ENCODE measurements around the gene SYT8.
"Not testable (repeated sequence)": the region's sequence is repeated elsewhere in the genome, so short reads cannot be mapped to it uniquely, and the experiment has no call there.

The SYT8 gene

GRCh38 chr11:1870721-1871466, 36.1 kb downstream of the SYT8 start:
- DNase-seq = peak in 22 of 58 donors; percentile 13 to 61 (median 36)

GRCh38 chr11:1871531-1871930, 36.7 kb downstream of the SYT8 start:
- no peak for DNase-seq

DNA sequence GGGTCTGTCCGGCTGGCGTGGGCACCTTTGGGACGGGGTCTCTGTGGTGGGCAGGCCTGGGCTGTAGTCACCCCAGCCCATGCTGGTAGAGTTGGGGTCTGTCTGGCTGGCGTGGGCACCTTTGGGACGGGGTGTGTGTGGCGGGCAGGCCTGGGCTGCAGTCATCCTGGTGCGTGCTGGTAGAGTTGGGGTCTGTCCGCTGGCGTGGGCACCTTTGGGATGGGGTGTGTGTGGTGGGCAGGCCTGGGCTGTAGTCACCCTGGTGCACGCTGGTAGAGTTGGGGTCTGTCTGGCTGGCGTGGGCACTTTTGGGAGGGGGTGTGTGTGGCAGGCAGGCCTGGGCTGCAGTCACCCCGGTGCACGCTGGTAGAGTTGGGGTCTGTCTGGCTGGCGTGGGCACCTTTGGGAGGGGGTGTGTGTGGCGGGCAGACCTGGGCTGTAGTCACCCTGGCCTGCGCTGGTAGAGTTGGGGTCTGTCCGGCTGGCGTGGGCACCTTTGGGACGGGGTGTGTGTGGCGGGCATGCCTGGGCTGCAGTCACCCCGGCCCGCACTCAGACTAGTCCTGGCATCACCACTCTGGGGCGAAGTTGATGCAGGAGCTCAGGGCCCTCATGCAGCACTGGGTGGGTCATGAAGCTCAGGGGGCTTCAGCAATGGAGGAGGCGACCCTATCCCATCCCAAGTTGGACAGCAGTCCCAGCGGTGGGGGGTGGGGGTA, 37.6 kb downstream of the SYT8 start:
- DNase-seq = no peak

GRCh38 chr11:1873048-1873812, 38.4 kb downstream of the SYT8 start:
- DNase-seq = no peak

DNA sequence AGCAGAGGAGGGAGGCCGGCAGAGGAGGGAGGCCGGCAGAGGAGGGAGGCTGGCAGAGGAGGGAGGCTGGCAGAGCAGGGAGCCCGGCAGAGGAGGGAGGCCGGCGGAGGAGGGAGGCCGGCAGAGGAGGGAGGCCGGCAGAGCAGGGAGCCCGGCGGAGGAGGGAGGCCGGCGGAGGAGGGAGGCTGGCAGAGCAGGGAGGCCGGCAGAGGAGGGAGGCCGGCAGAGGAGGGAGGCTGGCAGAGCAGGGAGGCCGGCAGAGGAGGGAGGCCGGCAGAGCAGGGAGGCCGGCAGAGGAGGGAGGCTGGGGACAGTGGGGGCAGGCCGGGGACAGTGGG, 39.0 kb downstream of the SYT8 start:
- not testable (repeated sequence) for DNase-seq

DNA sequence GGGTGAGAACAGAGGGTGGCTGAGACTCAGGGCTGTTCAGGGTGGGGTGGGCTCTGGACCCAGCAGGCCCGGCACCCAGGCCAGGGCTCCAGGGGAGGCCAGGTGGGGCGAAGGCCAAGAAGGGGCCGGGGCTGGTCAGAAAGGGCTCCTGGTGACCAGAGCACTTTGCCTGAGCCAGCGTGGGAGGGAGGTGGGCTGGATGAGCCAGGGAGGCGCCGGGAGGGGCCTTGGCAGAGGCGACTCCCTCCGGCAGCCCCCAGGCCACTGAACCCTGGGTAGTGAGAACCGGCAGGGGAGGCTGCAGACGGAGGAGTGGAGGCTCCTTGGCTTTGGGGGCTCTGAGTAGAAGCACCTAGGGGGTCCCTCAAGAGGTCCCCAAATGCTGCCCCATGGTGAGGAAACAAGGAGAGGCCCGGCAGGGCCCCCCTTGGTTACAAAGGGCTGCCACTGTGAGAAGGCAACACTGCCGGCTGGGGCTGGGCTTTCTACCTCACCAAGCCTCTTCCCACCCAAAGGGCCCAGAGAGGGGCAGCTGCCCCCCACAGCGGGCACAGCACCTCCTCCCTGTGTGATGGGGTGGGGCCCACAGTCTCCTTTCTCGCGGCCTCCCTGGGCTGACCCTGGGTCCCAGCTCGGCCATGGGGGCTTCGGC, 39.8 kb downstream of the SYT8 start:
- not testable (repeated sequence) for DNase-seq

GRCh38 chr11:1875093-1875850, 40.5 kb downstream of the SYT8 start:
- no peak for DNase-seq

DNA sequence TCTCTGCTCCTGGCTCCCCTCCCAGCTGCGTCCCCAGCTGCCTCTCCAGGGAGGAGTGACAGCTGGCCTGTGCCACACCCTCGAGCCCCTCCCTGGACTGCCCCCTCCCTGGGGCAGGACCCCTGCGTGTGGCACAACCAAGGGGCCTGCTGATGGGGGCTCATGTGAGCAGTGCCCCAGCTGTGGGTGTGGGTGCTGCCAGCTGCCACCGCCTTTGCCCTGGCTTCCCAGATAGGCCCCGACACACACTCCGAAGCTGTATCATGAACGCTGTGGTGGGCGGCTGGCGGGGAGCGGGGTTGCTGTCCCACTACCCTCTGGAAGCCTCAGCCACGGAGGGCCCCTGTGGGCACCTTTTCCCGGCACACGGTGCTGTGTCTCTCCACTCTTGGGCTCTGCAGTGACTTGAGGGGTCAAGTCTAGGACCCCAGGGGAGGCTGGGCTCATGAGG, 41.1 kb downstream of the SYT8 start:
- not testable (repeated sequence) for DNase-seq

DNA sequence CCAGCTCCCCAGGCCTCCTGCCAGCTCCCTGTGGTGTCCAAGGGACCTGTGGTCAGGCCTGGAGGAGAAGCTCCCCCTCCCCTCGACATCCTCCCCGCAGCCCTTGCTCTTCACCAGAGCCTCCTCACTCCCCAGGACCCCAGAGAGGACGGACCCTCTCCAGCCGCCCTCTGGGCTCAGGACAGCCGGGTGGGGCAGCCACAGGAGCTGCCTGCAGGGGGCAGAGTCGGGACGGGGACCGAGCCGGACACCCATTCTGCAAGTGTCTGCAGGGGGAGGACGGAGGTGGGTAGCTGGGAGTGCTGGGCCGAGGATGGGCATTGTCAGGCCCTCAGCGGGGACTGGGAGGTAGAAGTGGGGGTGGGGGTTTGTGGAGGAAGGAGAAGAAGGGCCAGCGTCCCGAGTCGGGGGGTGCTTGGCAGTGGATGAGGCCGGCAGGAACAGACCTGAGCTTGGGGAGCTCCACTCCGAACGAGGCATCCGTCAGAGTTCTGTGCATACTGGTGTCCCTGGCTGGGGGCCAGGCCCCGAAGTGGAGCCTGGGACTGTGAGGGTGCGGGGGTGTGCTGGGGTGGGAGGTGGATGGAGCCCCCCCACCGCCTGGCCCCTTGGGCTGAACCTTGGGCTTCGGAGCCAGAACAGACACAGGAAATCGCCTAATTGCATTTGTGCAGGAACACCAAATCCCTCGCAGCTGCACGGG, 41.7 kb downstream of the SYT8 start:
- no peak for DNase-seq

DNA sequence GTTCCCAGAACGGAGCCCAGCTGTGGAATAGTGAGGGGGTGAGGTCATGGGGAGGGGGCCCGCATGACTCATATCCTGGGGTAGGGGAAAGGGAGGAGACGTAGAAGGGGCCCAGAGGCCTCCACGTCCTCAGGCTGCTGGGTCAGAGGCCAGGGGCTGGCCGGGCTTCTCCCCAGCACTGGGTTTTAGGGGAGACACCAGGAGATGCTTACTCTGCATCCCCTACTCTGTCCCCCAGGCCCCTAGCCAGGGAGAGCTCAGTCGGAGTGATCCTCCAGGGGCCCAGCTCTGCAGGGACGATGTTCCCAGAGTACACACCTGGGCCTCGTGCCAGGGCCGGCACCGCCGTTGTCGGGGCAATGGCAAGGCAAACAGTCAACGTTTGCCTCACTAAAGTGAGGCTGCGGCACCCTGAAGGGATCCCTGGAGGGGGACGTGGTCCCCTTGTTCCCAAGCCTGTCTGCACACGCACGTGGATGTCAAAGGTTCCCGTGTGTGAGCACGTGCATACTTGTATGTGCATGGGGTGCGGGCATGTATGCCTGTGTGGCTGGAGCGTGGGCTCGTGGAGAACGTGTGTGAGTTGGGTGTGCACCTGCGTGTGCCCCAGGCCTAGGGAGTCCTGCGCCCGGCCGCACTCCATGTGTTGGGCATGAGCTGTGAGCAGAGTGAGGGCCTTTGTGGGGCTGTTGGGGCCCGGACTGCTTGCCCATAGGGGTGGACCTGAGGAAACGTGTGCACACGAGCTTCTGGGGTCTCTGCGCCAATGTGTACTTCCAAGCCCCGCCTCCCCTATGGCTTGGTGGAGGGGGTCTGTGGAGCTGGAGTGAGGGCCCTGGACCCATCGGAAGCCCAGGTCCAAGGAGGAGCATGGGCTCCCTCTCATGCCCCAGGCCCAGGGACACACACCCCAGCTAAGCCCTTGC, 42.7 kb downstream of the SYT8 start:
- DNase-seq = no peak

DNA sequence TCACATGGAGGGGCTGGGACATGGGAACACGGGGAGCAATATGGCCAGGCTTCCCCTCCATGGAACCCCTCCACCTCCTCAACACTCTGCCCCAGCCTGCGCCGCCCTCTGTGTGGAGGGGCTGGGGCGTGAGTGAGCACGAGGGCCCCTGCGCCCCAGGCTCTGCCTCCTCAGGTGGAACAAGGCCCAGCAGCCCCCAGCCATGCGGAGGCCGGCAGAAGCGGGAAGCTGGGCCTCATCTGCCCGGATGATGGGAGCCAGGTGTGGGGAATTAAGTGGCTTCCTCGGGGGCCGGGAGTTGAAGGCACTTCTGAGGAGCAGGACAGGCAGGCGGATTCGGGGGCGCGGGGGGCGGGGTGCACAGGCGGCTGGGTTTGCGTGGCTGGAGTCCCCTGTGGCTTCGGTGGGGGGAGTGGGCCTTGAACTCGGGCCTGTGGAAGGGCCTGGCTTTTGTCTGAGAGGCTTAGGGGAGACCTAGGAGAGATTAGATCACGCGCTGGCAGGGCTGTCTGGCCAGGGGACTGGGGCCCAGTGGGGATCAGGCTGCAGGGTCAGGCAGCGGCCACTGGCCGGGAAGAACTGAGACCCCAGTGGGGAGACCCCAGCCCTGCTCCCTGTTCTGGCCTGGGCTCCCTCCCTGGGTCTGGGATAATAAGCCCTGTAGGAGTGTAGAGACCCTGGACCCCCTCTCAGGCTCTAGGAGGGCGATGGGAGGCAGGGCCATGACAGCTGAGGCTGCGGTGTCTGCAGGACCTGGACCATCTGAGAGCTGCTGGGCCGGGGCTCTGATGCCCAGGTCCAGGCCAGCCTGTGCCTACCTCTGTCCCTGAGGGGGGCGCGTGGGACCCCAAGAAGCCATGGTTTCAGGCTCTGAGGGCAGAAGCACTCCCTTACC, 43.6 kb downstream of the SYT8 start:
- no peak for DNase-seq

- DNase-seq = no peak
Measured at GRCh38 chr11:1879342-1879940, 44.7 kb downstream of the SYT8 start.

DNA sequence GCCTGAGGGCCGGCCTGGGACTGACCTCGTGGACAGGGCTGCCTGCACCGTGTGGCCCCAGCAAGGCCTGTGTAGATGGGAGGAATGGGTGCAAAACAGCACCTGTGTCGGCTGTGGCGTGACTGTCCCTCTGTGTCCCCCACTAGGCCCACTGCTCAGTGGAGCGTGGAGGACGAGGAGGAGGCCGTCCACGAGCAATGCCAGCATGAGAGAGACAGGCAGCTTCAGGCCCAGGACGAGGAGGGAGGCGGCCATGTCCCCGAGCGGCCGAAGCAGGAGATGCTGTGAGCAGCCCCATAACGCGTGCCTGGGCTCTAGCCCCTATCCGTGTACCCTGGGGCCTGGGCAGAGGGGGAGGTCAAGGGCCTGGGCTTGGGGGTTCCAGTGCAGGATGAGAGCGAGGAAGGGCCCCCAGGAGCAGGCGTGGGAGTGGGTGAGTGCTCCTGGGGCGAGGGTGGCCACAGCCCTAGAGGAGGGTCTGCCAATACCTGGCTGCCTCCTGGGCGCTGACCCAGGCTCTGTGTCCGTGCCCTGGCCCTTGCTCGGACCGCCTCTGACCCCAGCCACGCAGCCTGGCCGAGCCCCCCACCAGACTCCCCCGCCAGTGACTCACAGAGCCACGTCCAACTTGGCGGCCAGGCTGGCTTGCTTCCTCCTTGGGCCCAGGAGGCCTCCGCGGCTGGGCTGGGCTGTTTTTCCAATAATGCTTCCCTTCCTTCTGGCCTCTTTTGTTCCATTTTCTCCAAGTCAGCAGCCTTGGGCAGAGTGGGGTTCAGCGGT, 45.3 kb downstream of the SYT8 start:
- DNase-seq = no peak

GRCh38 chr11:1880746-1881441, 46.1 kb downstream of the SYT8 start:
- DNase-seq = no peak

- DNase-seq = no peak
Measured at GRCh38 chr11:1881442-1882264, 46.9 kb downstream of the SYT8 start.

Measured in anterior cingulate cortex (tissue), 58 donors.